Endothelial cell of umbilical vein (primary cell): Measurements from ENCODE around the gene L2HGDH. TPM values are rescaled to one million over a fixed set of nuclear protein-coding genes. Genes with fewer than 3 reads are reported as not detected.

Experiments used
- BruUV-seq: library from RNA; stranded (reverse); fragments of 400-500 nt; replicated peaks from 2 replicates; lab custom pipeline; 2021; lab: Mats Ljungman, UMichigan
- CTCF ChIA-PET: fragments of 300-600, 350-600 bp; sonication (Branson Sonifier 250); formaldehyde crosslinking; loops from one replicate; lab custom pipeline; 2021; ENCODE audit warnings: antibody characterized with exemption, inconsistent platforms; lab: Charles Lee
- POLR2A ChIA-PET: fragments of 300-600, 350-600 bp; sonication (Branson Sonifier 250); formaldehyde crosslinking; loops from one replicate; lab custom pipeline; 2021; ENCODE audit warnings: antibody characterized with exemption, inconsistent platforms; lab: Charles Lee
- DNase-seq: peaks from one replicate; pipeline ENCODE4 v3.0.0-alpha.2; 2011; ENCODE audit warnings: low read depth, low spot score
- FAIRE-seq: peaks from 2 replicates; lab custom pipeline; 2011; peaks lifted over from hg19 to GRCh38; lab: Jason Lieb, UNC
- H2AFZ ChIP-seq: 2 replicates; pipeline ENCODE4 v1.6.0; 2012; ENCODE audit warnings: low read depth, low read length, control low read depth, inconsistent platforms
- H3K27ac ChIP-seq: 2 replicates; pipeline ENCODE4 v1.5.1; 2011; ENCODE audit warnings: low read depth, mild to moderate bottlenecking, control low read depth, low read length, moderate library complexity; ENCODE audit not compliant: insufficient read depth
- H3K27me3 ChIP-seq, 2 experiments: 2 replicates each; pipeline versions ENCODE4 v1.6.0 to v1.6.1; 2011; ENCODE audit warnings: low read length in 2 of 2, mixed read lengths in 1 of 2; ENCODE audit not compliant: control insufficient read depth in 2 of 2, insufficient read depth in 2 of 2
- H3K36me3 ChIP-seq, 2 experiments: 2 replicates in 1 of 2; 3 replicates in 1 of 2; pipeline ENCODE4 v1.5.1; 2011; ENCODE audit warnings: low read length in 2 of 2, mild to moderate bottlenecking in 1 of 2, moderate library complexity in 1 of 2; ENCODE audit not compliant: control insufficient read depth in 2 of 2, insufficient read depth in 2 of 2; ENCODE audit errors: extremely low read depth in 1 of 2
- H3K4me1 ChIP-seq: 3 replicates; pipeline ENCODE4 v1.5.1; 2011; ENCODE audit warnings: mild to moderate bottlenecking, low read length; ENCODE audit not compliant: control insufficient read depth, insufficient read depth; ENCODE audit errors: extremely low read depth
- H3K4me2 ChIP-seq: 2 replicates; pipeline ENCODE4 v1.6.1; 2011; ENCODE audit warnings: low read length, control low read depth, mixed read lengths; ENCODE audit not compliant: insufficient read depth
- H3K4me3 ChIP-seq, 3 experiments: fragments of 200-600 bp in 1 of 3; sonication (generic), shearing (Covaris generic) in 1 of 3; replicated peaks in 1 of 3; 2 replicates each; pipeline ENCODE4 v1.5.1; 2011 to 2016; ENCODE audit warnings: control low read depth in 3 of 3, low read length in 3 of 3, mild to moderate bottlenecking in 2 of 3, inconsistent platforms in 1 of 3, low read depth in 1 of 3, moderate library complexity in 1 of 3; ENCODE audit not compliant: insufficient read depth in 1 of 3
- H3K79me2 ChIP-seq: 2 replicates; pipeline ENCODE4 v1.6.0; 2012; ENCODE audit warnings: low read length, inconsistent platforms; ENCODE audit not compliant: control insufficient read depth, insufficient read depth
- H3K9ac ChIP-seq: replicated peaks from 2 replicates; pipeline ENCODE3; 2011; ENCODE audit warnings: low read length, control low read depth; ENCODE audit not compliant: insufficient read depth; ENCODE audit errors: extremely low read depth
- H3K9me1 ChIP-seq: replicated peaks from 3 replicates; pipeline ENCODE4 v1.6.0; 2011; ENCODE audit warnings: mild to moderate bottlenecking, low read length; ENCODE audit not compliant: control insufficient read depth, insufficient read depth; ENCODE audit errors: extremely low read depth
- H3K9me3 ChIP-seq: replicated peaks from 2 replicates; pipeline ENCODE4 v1.5.1; 2012; ENCODE audit warnings: low read length, inconsistent platforms; ENCODE audit not compliant: control insufficient read depth, insufficient read depth
- H4K20me1 ChIP-seq: replicated peaks from 2 replicates; pipeline ENCODE3; 2011; ENCODE audit warnings: mild to moderate bottlenecking, low read length; ENCODE audit not compliant: control insufficient read depth, insufficient read depth; ENCODE audit errors: extremely low read depth
- CTCF ChIP-seq, 2 donors: IDR thresholded peaks; 1 replicate in 1 of 2; 2 replicates in 1 of 2; pipeline ENCODE4 v1.5.1; 2011; ENCODE audit warnings: low read length in 2 of 2, mild to moderate bottlenecking in 2 of 2, moderate library complexity in 2 of 2, control low read depth in 1 of 2, inconsistent platforms in 1 of 2, low read depth in 1 of 2; ENCODE audit not compliant: insufficient read depth in 1 of 2; ENCODE audit errors: extremely low read depth in 1 of 2
- EZH2 ChIP-seq: IDR thresholded peaks from 2 replicates; pipeline ENCODE4 v1.6.1; 2012; ENCODE audit warnings: borderline replicate concordance, low read depth, mild to moderate bottlenecking, moderate library complexity, low read length, inconsistent platforms; ENCODE audit not compliant: severe bottlenecking
- JUN ChIP-seq: IDR thresholded peaks from 2 replicates; pipeline ENCODE4 v1.6.1; 2011; ENCODE audit warnings: borderline replicate concordance, low read depth; ENCODE audit not compliant: insufficient read length, insufficient read depth
- MAX ChIP-seq: IDR thresholded peaks from 2 replicates; pipeline ENCODE4 v1.6.1; 2011; ENCODE audit not compliant: insufficient read depth, insufficient read length
- MYC ChIP-seq: IDR thresholded peaks from one replicate; pipeline ENCODE4 v1.6.1; 2011; ENCODE audit warnings: mild to moderate bottlenecking, low read depth, low read length
- POLR2A ChIP-seq: IDR thresholded peaks from 2 replicates; pipeline ENCODE4 v1.6.1; 2012; ENCODE audit warnings: low read depth, mild to moderate bottlenecking, control low read depth, low read length
- POLR2AphosphoS5 ChIP-seq: IDR thresholded peaks from 2 replicates; pipeline ENCODE4 v1.6.1; 2012; ENCODE audit warnings: low read depth, mild to moderate bottlenecking, control low read depth, low read length, moderate library complexity; ENCODE audit not compliant: insufficient read depth
- dilution Hi-C: fragments of 300-500 bp; cut with MboI; formaldehyde crosslinking; loops from one replicate; pipeline ENCODE4 v1.15.0; 2019; ENCODE audit warnings: low sequenced_read_pairs; ENCODE audit not compliant: extremely low pct_ligation_motif_present
- intact Hi-C: fragments of 100-400 bp; cut with micrococcal nuclease; formaldehyde crosslinking; loops from one replicate; pipeline ENCODE4 v1.10.0; 2022
- polyA plus RNA-seq, 4 experiments: library from polyadenylated mRNA; depleted of rRNA in 3 of 4; stranded (reverse) in 3 of 4; unstranded in 1 of 4; fragments of >200 nt; gene quantifications; 2 replicates each; pipeline versions ENCODE4 v1.2.1 to v1.2.3, GENCODE V29; 2011 to 2012; ENCODE audit warnings: missing spikeins in 1 of 4
- total RNA-seq: library from RNA; stranded (reverse); gene quantifications from 2 replicates; pipeline ENCODE4 v1.2.3, GENCODE V29; 2021

L2HGDH gene
- total and polyA plus RNA-seq, 2 donors (not counting 3 experiments of a cell fraction or from before 2014, with no cell fraction given), result 2.5 to 5.3 TPM

- no peak for DNase-seq
- Histone ChIP-seq H3K9ac (no peak overlapping the region), H3K4me2 (no peak overlapping the region), H3K4me3 (no peak overlapping the region), H3K9me3 (no peaks in the 10 kb centered on the region), H3K9me1 (no peaks in the 10 kb centered on the region), H3K4me1 (no peaks in the 10 kb centered on the region), H3K79me2 (no peaks in the 10 kb centered on the region), H3K27me3 (no peaks in the 10 kb centered on the region), H3K36me3 (no peaks in the 10 kb centered on the region), H3K27ac (no peak overlapping the region), H2AFZ (no peak overlapping the region), H4K20me1 (no peaks in the 10 kb centered on the region)
- no TSS peak for BruUV-seq
- intact Hi-C loops, result no loop called here
- no peak for TF ChIP-seq MYC
- TF ChIP-seq EZH2, result no peak
- no peak for TF ChIP-seq POLR2AphosphoS5
- no peak for TF ChIP-seq POLR2A
- TF ChIP-seq CTCF (IDR thresholded peaks at IDR 0.05; ENCODE audit: extremely low read depth in 1 of 2, insufficient read depth in 1 of 2, low read depth in 1 of 2, low read length in 2 of 2), result no peak
- TF ChIP-seq JUN, result no peak
- no peak for TF ChIP-seq MAX
- ChIA-PET POLR2A (no interaction called here), CTCF (no interaction called here)
- peak; percentile 26 for FAIRE-seq
- dilution Hi-C loops, result no loop called here
Observed at GRCh38 chr14:50288146-50288545, 23.9 kb downstream of the L2HGDH start.
